SKM-1 treated with dmso at 0.1 percent for 144 hours (cell line): ENCODE results near the gene FARS2.
"Not testable (repeated sequence)": the region's sequence is repeated elsewhere in the genome, so short reads cannot be mapped to it uniquely, and the experiment has no call there.

ENCODE experiments used
- DNase-seq: peaks from one replicate; lab custom pipeline; 2025; ENCODE audit not compliant: unreplicated experiment; lab: John Stamatoyannopoulos, UW

FARS2 gene

DNA sequence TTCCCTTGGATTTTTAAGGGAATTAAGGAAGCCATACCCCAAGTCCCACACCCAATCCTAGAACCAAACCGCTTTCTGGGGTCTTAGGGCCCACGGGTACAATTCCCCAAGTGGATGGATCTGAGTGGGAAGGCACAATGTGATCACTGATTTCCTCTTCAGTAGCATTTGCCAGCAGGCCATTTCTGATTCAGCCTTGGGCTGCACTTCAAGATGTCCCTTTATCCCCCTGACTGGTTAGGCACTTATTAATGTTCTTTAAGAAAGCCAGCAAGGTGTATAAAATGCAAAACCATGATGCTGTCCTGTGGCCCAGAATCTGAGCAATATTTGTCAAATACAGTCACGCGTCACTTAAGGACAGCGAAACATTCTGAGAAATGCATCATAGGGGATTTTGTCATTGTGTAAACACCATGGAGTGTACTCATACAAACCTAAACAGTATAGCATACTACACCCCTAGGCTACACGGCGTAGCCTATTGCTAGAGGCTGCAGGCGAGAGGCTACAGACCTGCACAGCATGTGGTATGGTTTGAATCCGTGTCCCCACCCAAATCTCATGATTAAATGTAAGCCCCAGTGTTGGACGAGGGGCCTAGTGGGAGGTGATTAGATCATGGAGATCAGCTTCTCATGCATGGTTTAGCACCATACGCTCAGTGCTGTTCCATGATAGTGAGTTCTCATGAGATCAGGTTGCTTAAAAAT, 511.3 kb downstream of the FARS2 start:
- DNase-seq = no peak

DNA sequence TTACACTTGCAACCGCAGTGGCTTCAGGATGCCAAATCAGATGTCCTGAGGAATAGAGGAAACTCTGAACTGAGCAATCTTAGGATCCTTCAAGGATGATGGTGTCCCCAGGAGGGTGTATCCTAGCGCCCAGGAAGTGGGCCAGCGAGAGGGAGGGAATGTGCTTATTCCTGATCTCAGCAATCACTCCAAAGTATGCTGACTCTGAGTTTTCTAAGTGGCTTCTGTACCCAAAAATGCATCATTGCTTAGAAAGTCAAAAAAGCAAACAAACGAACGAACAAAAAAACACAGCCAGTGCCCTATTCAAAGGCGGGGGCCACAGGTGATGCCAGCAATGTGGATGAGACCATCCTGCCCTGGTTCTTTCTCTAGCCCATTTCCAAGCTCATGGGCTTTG, 514.8 kb downstream of the FARS2 start:
- DNase-seq = no peak

- DNase-seq = no peak
Observed at GRCh38 chr6:5776706-5777390, 515.5 kb downstream of the FARS2 start.

DNA sequence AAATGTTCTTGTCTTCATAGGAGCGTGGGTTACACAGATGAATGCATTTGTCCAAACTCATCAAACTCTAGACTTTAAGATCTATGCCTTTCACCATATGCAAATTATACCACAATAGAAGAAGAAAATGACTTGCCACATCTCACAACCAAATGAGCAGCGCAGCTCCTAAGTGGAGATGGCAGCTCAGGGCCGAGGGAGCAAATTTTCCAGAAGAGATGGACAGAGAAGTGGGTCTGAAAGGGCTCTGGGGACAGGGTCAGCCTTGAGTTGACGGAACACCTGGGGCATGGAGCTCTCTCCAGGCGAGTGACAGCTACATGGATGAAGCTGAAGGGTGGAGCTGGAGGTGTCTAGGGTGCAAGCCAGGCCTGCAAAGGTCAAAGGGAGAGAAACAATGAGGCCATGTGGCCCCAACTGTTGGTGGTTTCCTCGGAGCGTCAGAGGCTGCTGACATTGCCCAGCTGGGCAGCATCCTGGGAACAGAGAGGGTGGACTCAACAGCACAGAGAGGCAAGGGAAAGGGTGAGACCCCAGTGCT, 517.1 kb downstream of the FARS2 start:
- no peak for DNase-seq

DNA sequence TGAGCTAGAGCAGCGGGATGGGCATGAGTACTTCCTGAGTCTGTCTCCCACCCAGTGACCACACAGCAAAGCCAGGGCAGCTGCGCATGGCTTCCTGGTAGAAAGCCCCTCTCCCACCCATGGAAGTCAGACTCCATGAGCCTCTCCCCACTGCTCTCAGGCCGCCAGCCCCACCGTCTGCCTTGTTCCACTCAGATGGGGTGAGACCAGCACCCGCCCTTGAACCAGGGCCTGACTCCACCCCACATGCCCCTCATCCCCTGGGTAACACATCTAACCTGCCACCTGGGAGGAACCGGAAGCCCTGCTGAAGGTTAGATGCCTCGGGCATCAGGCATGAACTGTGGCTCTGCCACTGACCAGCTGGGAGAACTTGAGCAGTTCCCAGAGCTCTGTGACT, 517.6 kb downstream of the FARS2 start:
- no peak for DNase-seq

DNA sequence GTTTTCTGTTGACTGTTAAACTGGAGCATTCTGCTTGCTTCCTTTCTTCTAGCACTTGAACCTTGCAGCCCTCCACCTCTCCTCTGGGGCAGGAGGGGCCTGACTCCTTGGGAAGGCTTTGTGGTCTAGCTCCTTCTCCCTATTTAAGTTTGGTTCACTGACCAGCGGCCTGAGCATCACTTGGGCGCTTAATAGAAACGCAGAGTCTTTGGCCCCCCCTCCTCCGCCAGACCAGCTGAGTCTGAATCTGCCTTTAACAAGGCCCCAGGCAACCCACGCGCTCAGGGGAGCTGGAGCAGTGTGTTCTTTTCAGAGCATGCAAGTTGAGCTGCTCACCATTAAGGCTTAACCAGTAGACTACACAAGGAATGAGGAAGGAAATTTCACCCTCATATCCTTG, 519.7 kb downstream of the FARS2 start:
- no peak for DNase-seq

GRCh38 chr6:5781966-5782556, 520.7 kb downstream of the FARS2 start:
- DNase-seq = no peak

GRCh38 chr6:5782783-5783547, 521.7 kb downstream of the FARS2 start:
- no peak for DNase-seq

GRCh38 chr6:5783584-5784089, 522.3 kb downstream of the FARS2 start:
- no peak for DNase-seq

GRCh38 chr6:5785249-5785648, 523.9 kb downstream of the FARS2 start:
- no peak for DNase-seq

DNA sequence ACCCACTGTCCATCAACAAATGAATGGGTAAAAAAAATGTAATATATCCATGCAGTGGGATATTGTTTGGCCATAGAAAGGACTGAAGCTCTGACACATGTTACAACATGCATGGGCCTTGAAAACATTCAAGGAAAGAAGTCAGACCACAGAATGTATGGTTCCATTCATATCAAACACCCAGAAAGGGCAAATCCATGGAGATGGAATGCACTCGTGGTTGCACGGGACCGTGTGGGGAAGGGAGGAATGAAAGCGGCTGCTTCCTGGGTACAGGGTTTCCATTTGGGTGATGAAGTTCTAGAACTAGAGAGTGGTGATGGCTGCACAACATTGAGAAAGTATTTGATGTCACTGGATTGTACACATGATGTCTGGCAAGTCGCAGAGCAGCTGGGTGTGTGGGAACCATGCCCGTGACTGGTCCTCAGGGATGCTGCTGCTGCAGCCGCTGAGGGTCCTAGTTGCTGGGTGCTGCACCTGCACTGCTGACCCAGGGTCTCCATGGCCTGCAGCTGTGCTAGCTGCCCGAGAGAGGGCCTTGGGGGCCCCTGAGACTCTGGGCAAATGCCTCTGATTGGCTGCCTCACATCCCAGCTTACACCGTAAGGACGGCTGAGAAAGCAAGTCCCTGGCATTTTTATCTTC, 525.1 kb downstream of the FARS2 start:
- no peak for DNase-seq

DNA sequence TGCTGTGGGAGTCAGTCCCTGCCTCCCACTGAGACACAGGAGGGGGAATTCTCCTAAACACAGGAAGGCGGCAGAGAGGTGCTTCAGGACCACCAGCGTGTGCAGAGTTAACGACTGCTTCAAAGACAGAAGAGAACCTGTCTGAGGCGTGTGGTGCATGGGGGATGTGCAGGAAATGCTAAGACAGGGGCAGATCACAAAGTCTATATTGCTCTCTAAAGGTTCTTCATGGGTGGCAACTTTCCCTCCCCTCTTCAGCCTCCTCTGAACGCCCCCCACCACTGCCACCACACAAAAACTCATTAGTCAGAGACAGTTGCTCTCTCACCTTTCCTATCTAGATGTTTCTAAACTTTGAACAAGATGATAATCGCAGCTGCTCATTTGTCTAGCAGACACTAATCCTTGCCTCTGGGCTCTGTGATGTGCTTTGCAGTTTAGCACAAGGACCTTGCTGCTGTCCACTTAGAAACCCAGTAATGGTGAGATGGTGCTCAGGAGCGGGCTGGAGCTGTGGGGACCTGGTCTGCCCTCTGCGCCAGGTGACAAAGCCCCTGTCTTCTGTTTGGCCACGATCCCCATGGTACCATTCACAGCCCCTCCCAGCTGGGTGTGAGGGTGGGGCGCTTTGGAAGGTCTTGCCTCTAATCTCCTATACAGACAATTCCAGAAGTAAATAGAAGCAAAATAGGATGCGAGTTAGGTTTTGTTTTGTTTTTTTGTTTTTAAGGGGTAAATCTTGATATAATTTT, 525.8 kb downstream of the FARS2 start:
- DNase-seq = no peak

DNA sequence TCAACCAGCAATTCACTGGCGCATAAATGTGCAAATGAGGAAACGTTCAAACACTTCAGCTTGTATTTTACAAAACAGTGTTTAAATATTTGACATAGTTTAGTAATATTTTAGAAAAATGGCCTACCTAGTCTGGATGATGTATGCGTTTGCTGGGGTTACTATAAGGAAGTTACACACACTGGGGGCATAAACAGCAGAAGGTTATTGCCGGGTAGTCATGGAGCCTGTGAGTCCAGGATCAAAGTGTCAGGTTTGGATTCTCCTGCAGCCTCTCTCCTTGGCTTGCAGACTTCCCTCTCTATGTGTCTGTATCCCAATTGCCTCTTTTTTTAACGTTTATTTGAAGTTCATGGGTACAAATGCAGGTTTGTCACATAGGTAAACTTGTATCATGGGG, 528.1 kb downstream of the FARS2 start:
- DNase-seq = not testable (repeated sequence)

- not testable (repeated sequence) for DNase-seq
Observed at GRCh38 chr6:5796555-5796954, 535.2 kb downstream of the FARS2 start.

GRCh38 chr6:5806406-5806805, 545.1 kb downstream of the FARS2 start:
- DNase-seq = not testable (repeated sequence)

DNA sequence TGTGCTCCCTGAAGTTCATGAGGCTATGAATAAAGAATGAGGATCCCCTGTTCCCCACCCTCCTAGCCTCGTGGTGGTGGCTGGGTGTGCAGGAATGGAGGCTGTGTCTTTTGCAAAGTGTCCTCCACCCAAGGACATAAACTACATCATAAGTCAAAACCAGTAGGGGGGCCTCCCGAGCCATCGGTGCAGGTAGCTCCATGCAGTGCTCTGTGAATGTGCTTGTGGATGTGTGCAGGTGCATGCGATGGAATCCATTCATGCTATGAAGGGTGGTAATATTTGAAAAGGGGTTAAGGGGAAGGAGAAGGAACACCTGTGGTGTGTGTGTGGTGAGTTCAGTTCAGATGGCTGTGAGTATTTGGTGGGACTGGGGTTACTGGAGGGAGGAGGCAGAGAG, 548.1 kb downstream of the FARS2 start:
- no peak for DNase-seq

DNA sequence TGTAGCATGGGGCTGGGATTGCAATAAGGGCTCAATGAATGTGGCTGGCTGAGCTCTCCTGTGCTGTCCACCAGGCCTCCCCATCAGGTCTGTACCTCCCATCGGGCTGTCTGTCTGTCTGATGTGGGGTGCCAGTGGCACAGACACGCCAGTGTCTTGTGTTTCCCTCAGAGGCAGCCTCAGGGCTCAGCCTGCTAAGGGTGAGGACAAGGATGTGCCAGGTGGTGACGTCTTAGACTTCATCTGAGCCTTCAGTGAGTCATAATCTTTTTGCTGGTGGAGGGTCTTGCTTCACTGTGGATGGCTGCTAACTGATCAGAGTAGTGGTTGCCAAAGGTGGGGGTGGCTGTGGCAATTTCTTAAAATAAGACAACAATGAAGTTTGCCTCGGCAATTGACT, 550.7 kb downstream of the FARS2 start:
- DNase-seq = no peak

DNA sequence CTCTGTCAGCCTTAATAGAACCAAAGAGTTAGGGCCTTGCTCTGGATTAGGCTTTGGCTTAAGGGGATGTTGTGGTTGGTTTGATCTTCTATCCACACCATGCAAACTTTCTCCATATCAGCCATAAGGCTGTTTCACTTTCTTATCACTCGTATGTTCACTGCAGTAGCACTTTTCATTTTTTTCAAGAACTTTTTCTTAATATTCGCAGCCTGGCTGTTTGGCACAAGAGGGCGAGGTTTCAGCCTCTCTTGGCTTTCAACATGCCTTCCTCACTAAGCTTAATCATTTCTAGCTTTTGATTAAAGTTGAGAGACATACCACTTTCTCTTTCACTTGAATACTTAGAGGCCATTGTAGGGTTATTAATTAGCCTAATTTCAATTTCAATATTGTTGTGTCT, 552.3 kb downstream of the FARS2 start:
- no peak for DNase-seq

- DNase-seq = no peak
Observed at GRCh38 chr6:5814116-5814515, 552.8 kb downstream of the FARS2 start.

DNA sequence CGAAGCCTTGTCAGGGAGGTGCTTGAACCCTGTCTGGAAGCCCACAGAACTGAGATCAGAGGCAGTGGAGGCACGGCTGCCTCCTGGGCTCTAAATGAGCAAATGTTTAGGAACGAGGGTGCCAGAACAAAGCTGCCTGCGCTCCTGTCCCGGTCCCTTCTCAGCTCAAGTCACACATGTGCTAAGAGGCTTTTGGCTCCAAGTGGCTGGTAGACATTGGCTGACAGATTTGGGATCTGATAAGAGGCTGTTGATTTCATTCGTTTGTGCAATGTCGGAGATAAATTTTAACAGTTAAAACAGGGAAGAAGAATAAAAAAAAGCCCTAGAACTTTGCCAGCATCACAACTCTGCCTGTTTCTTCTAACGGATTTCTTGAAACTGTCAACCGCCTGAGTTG, 553.6 kb downstream of the FARS2 start:
- no peak for DNase-seq
